ENCODE measurements around the gene SH3BGRL3. TPM values are rescaled to one million over a fixed set of nuclear protein-coding genes. Genes with fewer than 3 reads are reported as not detected.
"Not testable (repeated sequence)": the region's sequence is repeated elsewhere in the genome, so short reads cannot be mapped to it uniquely, and the experiment has no call there.

SH3BGRL3 gene
- total RNA-seq, 4 donors from 2014 or later: 10.3 to 16.9 (median 13.1) TPM

GRCh38 chr1:26327956-26328362 lies 48.1 kb downstream of the SH3BGRL3 start:
- H3K36me3 ChIP-seq: no peaks in the 10 kb centered on the region
- H3K4me1 ChIP-seq: no peaks in the 10 kb centered on the region
- no peak overlapping the region for H3K4me3 ChIP-seq
- H3K9me3 ChIP-seq: no peaks in the 10 kb centered on the region
- no peak overlapping the region for H3K27ac ChIP-seq
- peaks cover 0 to under 1% (median 0%) of the 10 kb centered on the region in 3 donors for H3K27me3 ChIP-seq
- DNase-seq (no peak), ATAC-seq (no peak)
- no peak for TF ChIP-seq POLR2A (IDR thresholded peaks at IDR 0.05)
- TF ChIP-seq, protein P1, sequence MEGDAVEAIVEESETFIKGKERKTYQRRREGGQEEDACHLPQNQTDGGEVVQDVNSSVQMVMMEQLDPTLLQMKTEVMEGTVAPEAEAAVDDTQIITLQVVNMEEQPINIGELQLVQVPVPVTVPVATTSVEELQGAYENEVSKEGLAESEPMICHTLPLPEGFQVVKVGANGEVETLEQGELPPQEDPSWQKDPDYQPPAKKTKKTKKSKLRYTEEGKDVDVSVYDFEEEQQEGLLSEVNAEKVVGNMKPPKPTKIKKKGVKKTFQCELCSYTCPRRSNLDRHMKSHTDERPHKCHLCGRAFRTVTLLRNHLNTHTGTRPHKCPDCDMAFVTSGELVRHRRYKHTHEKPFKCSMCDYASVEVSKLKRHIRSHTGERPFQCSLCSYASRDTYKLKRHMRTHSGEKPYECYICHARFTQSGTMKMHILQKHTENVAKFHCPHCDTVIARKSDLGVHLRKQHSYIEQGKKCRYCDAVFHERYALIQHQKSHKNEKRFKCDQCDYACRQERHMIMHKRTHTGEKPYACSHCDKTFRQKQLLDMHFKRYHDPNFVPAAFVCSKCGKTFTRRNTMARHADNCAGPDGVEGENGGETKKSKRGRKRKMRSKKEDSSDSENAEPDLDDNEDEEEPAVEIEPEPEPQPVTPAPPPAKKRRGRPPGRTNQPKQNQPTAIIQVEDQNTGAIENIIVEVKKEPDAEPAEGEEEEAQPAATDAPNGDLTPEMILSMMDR (IDR thresholded peaks at IDR 0.05 in 4 of 5, conservative IDR thresholded peaks at IDR 0.05 in 1 of 5): no peak
- intact Hi-C loops (cut with DNase I; ENCODE audit: low total_unique reads): loop anchor here (10.0 kb wide), 1 partner anchor 123 kb away; no protein-coding TSS in a partner anchor
- in situ Hi-C loops (cut with MboI; ENCODE audit: low sequenced_read_pairs in 4 of 4): no loop called here

DNA sequence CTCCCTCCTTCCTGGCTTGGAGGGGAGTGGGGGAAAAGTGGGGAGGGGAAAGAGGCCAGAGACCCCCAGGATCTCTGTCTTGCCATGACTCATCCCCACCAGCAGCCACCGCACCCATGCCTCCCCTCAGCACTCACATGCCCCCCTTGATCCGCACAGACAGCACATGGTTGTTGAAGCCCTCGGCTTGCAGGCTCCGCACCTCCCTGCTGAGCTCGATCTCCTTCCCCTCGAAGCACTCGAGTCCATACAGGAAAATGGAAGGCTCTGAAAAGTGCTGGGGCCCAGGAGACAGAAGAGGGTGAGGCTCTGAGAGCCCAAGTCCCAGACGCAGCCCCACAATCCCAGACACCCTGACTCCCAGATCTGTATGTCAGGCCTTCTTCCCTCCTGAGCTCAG lies 48.7 kb downstream of the SH3BGRL3 start:
- DNase-seq (no peak), ATAC-seq (no peak)
- no peaks in the 10 kb centered on the region for H3K4me1 ChIP-seq
- H3K4me3 ChIP-seq: no peak overlapping the region
- peaks cover 1 to 6% (median 6%) of the 10 kb centered on the region in 3 donors for H3K27me3 ChIP-seq
- H3K27ac ChIP-seq: no peak overlapping the region
- intact Hi-C loops (cut with DNase I; ENCODE audit: low total_unique reads) (loop anchor here (10.0 kb wide), 1 partner anchor 124 kb away; no protein-coding TSS in a partner anchor), in situ Hi-C loops (cut with MboI; ENCODE audit: low sequenced_read_pairs in 4 of 4) (no loop called here)
- no peaks in the 10 kb centered on the region for H3K36me3 ChIP-seq
- H3K9me3 ChIP-seq: no peaks in the 10 kb centered on the region
- TF ChIP-seq, protein P1 (IDR thresholded peaks at IDR 0.05 in 4 of 5, conservative IDR thresholded peaks at IDR 0.05 in 1 of 5): no peak
- TF ChIP-seq POLR2A (IDR thresholded peaks at IDR 0.05): no peak

DNA sequence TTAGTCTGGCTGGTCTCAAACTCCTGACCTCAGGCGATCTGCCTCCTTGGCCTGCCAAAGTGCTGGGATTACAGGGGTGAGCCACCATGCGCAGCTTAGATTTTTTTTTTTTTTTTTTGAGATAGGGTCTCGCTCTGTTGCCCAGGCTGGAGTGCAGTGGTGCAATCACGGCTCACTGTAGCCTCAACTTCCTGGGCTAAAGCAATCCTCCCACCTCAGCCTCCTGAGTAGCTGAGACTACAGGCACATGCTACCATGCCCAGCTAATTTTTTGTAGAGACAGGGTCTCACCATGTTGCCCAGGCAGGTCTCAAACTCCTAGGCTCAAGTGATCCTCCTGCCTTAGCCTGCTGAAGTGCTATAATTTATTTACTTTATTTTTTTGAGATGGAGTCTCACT lies 49.5 kb downstream of the SH3BGRL3 start:
- H3K36me3 ChIP-seq; H3K4me1 ChIP-seq; H3K27ac ChIP-seq; DNase-seq; H3K9me3 ChIP-seq; H3K4me3 ChIP-seq; in situ Hi-C loops (cut with MboI; ENCODE audit: low sequenced_read_pairs in 4 of 4); ATAC-seq: not testable (repeated sequence)
- H3K27me3 ChIP-seq: peaks cover 9 to 12% (median 12%) of the 10 kb centered on the region in 3 donors
- intact Hi-C loops (cut with DNase I; ENCODE audit: low total_unique reads): loop anchor here (10.0 kb wide), 1 partner anchor 125 kb away; no protein-coding TSS in a partner anchor

DNA sequence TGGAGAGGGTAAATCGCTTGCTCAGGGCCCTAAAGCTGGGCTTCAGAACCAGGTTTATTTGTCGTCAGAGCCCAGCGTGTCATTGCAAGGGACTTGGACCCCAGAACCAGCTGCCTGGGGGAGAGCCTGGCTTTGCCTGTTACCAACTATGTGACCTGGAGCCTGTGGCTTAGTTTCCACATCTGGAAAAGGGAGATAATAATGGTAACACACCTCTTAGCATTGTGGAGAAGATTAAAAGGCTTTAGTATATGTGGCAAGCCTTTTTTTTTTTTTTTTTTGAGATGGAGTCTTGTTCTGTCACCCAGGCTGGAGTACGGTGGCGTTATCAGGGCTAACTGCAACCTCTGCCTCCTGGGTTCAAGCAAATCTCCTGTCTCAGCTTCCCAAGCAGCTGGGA lies 50.4 kb downstream of the SH3BGRL3 start:
- TF ChIP-seq, protein P1 (IDR thresholded peaks at IDR 0.05 in 4 of 5, conservative IDR thresholded peaks at IDR 0.05 in 1 of 5): no peak
- no peak for TF ChIP-seq POLR2A (IDR thresholded peaks at IDR 0.05)
- ATAC-seq (no peak), DNase-seq (no peak)
- intact Hi-C loops (cut with DNase I; ENCODE audit: low total_unique reads): no loop called here
- Histone ChIP-seq H3K36me3 (no peaks in the 10 kb centered on the region), H3K4me3 (no peak overlapping the region), H3K27me3 (peaks cover 16 to 21% (median 18%) of the 10 kb centered on the region in 3 donors), H3K4me1 (no peaks in the 10 kb centered on the region), H3K27ac (no peak overlapping the region), H3K9me3 (no peaks in the 10 kb centered on the region)
- in situ Hi-C loops (cut with MboI; ENCODE audit: low sequenced_read_pairs in 4 of 4): no loop called here

Other genes with a start within 250 kb of the SH3BGRL3 start
- gene SLC30A2, start 234.0 kb upstream of the SH3BGRL3 start, total RNA-seq: 1 to 10 TPM; 1.2 to 5.2 (median 3.1) TPM
- gene TRIM63, start 212.5 kb upstream of the SH3BGRL3 start, total RNA-seq: 1,000 to 10,000 TPM; 1,040 to 4,298 (median 2,203) TPM
- gene PDIK1L, start 168.3 kb upstream of the SH3BGRL3 start, total RNA-seq: 1 to 10 TPM; 4.4 to 8.7 (median 5.9) TPM
- 1 to 10 TPM; 3.1 to 5.2 (median 4.2) TPM for gene FAM110D, start 121.0 kb upstream of the SH3BGRL3 start, total RNA-seq
- gene C1orf232, start 111.1 kb upstream of the SH3BGRL3 start, total RNA-seq: not detected
- gene ZNF593, start 110.2 kb upstream of the SH3BGRL3 start, total RNA-seq: 100 to 1,000 TPM in 2 of 4 donors, 10 to 100 TPM in 2; 39.6 to 135 (median 97.3) TPM
- gene ZNF593OS, start 108.3 kb upstream of the SH3BGRL3 start, total RNA-seq: under 1 TPM in 2 of 4 donors, not detected in 2; 0.66 TPM
- gene CNKSR1, start 102.6 kb upstream of the SH3BGRL3 start, total RNA-seq: 10 to 100 TPM; 23.7 to 50.6 (median 44.6) TPM
- not detected for gene CATSPER4, start 89.5 kb upstream of the SH3BGRL3 start, total RNA-seq
- 10 to 100 TPM; 28.5 to 61.6 (median 41.3) TPM for gene CEP85, start 45.9 kb upstream of the SH3BGRL3 start, total RNA-seq
- gene UBXN11, start 26.6 kb downstream of the SH3BGRL3 start, total RNA-seq: 1 to 10 TPM; 2.7 to 3.8 (median 3.4) TPM
- gene CD52, start 37.9 kb downstream of the SH3BGRL3 start, total RNA-seq: 1 to 10 TPM in 2 of 4 donors, not detected in 2; 1.4 to 2.8 TPM
- not detected for gene CRYBG2, start 74.0 kb downstream of the SH3BGRL3 start, total RNA-seq
- not detected for gene ZNF683, start 92.7 kb downstream of the SH3BGRL3 start, total RNA-seq
- not detected for gene LIN28A, start 130.7 kb downstream of the SH3BGRL3 start, total RNA-seq
- gene DHDDS, start 152.2 kb downstream of the SH3BGRL3 start, total RNA-seq: 10 to 100 TPM; 12.1 to 30.7 (median 22.3) TPM
- gene HMGN2, start 192.4 kb downstream of the SH3BGRL3 start, total RNA-seq: 100 to 1,000 TPM in 1 of 4 donors, 10 to 100 TPM in 3; 68.2 to 136 (median 88.4) TPM
- gene RPS6KA1, start 249.7 kb downstream of the SH3BGRL3 start, total RNA-seq: 1 to 10 TPM; 1.5 to 3.5 (median 3.0) TPM

All from gastrocnemius medialis (tissue), 4 donors.